WTC11 (cell line): ENCODE measurements around the gene LEFTY1. TPM values are rescaled to one million over a fixed set of nuclear protein-coding genes. Genes with fewer than 3 reads are reported as not detected.
"Not testable (repeated sequence)": the region's sequence is repeated elsewhere in the genome, so short reads cannot be mapped to it uniquely, and the experiment has no call there.

ENCODE experiments used
- ATAC-seq: fragments of 200-7000 bp; cut with Tn5 transposase; 2 replicates; pipeline ENCODE4 v1.10.0; 2021; ENCODE audit warnings: mild to moderate bottlenecking, moderate library complexity
- CTCF ChIA-PET: fragments of 300-600 bp; sonication (Branson Sonifier 250); formaldehyde crosslinking; loops from one replicate; lab custom pipeline; 2021; ENCODE audit warnings: antibody characterized with exemption; lab: Charles Lee
- POLR2A ChIA-PET: fragments of 350-600 bp; sonication (Branson Sonifier 250); formaldehyde crosslinking; loops from one replicate; lab custom pipeline; 2021; ENCODE audit warnings: antibody characterized with exemption; lab: Charles Lee
- DNase-seq: peaks from one replicate; pipeline ENCODE4 v3.0.0; 2021; ENCODE audit warnings: low spot score
- H3K27ac Mint-ChIP-seq: 2 replicates; pipeline ENCODE4 v1.8.0; 2021; ENCODE audit warnings: mixed read lengths
- H3K27me3 Mint-ChIP-seq: 2 replicates; pipeline ENCODE4 v1.8.0; 2021; ENCODE audit warnings: low read depth, mild to moderate bottlenecking, moderate library complexity, mixed read lengths
- H3K36me3 Mint-ChIP-seq: 2 replicates; pipeline ENCODE4 v1.8.0; 2021; ENCODE audit warnings: mixed read lengths
- H3K4me1 Mint-ChIP-seq: 2 replicates; pipeline ENCODE4 v1.8.0; 2022; ENCODE audit warnings: mixed read lengths
- H3K4me3 Mint-ChIP-seq: 2 replicates; pipeline ENCODE4 v1.8.0; 2021; ENCODE audit warnings: mild to moderate bottlenecking, moderate library complexity, mixed read lengths
- H3K9me3 Mint-ChIP-seq: 2 replicates; pipeline ENCODE4 v1.8.0; 2021; ENCODE audit warnings: mixed read lengths
- FOXJ3 ChIP-seq: sonication (generic); formaldehyde crosslinking; IDR thresholded peaks from 2 replicates; pipeline ENCODE4 v1.9.0; 2021; ENCODE audit warnings: missing genetic modification reagents, mild to moderate bottlenecking, borderline replicate concordance
- MXD4 ChIP-seq: fragments of 250-450 bp; sonication (Bioruptor Pico); IDR thresholded peaks from 2 replicates; pipeline ENCODE4 v1.8.0; 2021; ENCODE audit warnings: mild to moderate bottlenecking, moderate library complexity, borderline replicate concordance
- RORB ChIP-seq: fragments of 250-450 bp; sonication (Bioruptor Pico); IDR thresholded peaks from 2 replicates; pipeline ENCODE4 v1.9.0; 2021; ENCODE audit warnings: mild to moderate bottlenecking
- SMAD4 ChIP-seq: sonication (generic); formaldehyde crosslinking; IDR thresholded peaks from 2 replicates; pipeline ENCODE4 v1.8.0; 2022; ENCODE audit warnings: mild to moderate bottlenecking, missing genetic modification reagents
- total RNA-seq: library from RNA; stranded (reverse); gene quantifications from 3 replicates; pipeline ENCODE4 v1.2.3, GENCODE V29; 2021
- TF ChIP-seq, protein P1 (sequence below): sonication (generic); formaldehyde crosslinking; IDR thresholded peaks from 2 replicates; pipeline ENCODE4 v1.8.1; 2023; ENCODE audit warnings: mild to moderate bottlenecking, missing genetic modification reagents, borderline replicate concordance
- TF ChIP-seq, protein P2 (sequence below): sonication (generic); formaldehyde crosslinking; IDR thresholded peaks from 2 replicates; pipeline ENCODE4 v1.8.0; 2023; ENCODE audit warnings: mild to moderate bottlenecking, missing genetic modification reagents
- TF ChIP-seq, protein P3 (sequence below): sonication (generic); formaldehyde crosslinking; IDR thresholded peaks from 2 replicates; pipeline ENCODE4 v1.8.0; 2023; ENCODE audit warnings: missing genetic modification reagents, mild to moderate bottlenecking, borderline replicate concordance
- TF ChIP-seq, protein P4 (sequence below): sonication (generic); formaldehyde crosslinking; IDR thresholded peaks from 2 replicates; pipeline ENCODE4 v1.8.1; 2022; ENCODE audit warnings: missing genetic modification reagents, borderline replicate concordance

The LEFTY1 gene
- total RNA-seq, 1 experiment from 2014 or later: 52.9 TPM

DNA sequence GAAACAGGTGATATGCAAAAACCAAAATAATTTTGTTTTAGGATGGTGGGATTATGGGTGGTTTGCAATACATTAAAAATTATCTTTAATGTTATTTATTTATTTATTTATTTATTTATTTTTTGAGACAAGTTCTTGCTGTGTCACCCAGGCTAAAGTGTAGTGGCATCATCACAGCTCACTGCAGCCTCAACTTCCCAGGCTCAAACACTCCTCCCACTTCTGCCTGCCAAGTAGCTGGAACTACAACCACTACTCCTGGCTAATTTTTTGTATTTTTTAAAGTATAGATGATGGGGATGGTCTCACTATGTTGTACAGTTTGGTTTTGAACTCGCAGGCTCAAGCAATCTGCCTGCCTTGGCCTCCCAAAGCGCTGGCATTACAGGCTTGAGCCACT, 41.6 kb upstream of the LEFTY1 start (continued):
- TF ChIP-seq, protein P1, sequence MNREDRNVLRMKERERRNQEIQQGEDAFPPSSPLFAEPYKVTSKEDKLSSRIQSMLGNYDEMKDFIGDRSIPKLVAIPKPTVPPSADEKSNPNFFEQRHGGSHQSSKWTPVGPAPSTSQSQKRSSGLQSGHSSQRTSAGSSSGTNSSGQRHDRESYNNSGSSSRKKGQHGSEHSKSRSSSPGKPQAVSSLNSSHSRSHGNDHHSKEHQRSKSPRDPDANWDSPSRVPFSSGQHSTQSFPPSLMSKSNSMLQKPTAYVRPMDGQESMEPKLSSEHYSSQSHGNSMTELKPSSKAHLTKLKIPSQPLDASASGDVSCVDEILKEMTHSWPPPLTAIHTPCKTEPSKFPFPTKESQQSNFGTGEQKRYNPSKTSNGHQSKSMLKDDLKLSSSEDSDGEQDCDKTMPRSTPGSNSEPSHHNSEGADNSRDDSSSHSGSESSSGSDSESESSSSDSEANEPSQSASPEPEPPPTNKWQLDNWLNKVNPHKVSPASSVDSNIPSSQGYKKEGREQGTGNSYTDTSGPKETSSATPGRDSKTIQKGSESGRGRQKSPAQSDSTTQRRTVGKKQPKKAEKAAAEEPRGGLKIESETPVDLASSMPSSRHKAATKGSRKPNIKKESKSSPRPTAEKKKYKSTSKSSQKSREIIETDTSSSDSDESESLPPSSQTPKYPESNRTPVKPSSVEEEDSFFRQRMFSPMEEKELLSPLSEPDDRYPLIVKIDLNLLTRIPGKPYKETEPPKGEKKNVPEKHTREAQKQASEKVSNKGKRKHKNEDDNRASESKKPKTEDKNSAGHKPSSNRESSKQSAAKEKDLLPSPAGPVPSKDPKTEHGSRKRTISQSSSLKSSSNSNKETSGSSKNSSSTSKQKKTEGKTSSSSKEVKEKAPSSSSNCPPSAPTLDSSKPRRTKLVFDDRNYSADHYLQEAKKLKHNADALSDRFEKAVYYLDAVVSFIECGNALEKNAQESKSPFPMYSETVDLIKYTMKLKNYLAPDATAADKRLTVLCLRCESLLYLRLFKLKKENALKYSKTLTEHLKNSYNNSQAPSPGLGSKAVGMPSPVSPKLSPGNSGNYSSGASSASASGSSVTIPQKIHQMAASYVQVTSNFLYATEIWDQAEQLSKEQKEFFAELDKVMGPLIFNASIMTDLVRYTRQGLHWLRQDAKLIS (CRISPR knock-in tag): no peak
- TF ChIP-seq, protein P2, sequence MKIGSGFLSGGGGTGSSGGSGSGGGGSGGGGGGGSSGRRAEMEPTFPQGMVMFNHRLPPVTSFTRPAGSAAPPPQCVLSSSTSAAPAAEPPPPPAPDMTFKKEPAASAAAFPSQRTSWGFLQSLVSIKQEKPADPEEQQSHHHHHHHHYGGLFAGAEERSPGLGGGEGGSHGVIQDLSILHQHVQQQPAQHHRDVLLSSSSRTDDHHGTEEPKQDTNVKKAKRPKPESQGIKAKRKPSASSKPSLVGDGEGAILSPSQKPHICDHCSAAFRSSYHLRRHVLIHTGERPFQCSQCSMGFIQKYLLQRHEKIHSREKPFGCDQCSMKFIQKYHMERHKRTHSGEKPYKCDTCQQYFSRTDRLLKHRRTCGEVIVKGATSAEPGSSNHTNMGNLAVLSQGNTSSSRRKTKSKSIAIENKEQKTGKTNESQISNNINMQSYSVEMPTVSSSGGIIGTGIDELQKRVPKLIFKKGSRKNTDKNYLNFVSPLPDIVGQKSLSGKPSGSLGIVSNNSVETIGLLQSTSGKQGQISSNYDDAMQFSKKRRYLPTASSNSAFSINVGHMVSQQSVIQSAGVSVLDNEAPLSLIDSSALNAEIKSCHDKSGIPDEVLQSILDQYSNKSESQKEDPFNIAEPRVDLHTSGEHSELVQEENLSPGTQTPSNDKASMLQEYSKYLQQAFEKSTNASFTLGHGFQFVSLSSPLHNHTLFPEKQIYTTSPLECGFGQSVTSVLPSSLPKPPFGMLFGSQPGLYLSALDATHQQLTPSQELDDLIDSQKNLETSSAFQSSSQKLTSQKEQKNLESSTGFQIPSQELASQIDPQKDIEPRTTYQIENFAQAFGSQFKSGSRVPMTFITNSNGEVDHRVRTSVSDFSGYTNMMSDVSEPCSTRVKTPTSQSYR (CRISPR knock-in tag): no peak
- TF ChIP-seq MXD4 (CRISPR knock-in tag): no peak
- no peak for TF ChIP-seq SMAD4 (CRISPR knock-in tag)
- TF ChIP-seq, protein P3, sequence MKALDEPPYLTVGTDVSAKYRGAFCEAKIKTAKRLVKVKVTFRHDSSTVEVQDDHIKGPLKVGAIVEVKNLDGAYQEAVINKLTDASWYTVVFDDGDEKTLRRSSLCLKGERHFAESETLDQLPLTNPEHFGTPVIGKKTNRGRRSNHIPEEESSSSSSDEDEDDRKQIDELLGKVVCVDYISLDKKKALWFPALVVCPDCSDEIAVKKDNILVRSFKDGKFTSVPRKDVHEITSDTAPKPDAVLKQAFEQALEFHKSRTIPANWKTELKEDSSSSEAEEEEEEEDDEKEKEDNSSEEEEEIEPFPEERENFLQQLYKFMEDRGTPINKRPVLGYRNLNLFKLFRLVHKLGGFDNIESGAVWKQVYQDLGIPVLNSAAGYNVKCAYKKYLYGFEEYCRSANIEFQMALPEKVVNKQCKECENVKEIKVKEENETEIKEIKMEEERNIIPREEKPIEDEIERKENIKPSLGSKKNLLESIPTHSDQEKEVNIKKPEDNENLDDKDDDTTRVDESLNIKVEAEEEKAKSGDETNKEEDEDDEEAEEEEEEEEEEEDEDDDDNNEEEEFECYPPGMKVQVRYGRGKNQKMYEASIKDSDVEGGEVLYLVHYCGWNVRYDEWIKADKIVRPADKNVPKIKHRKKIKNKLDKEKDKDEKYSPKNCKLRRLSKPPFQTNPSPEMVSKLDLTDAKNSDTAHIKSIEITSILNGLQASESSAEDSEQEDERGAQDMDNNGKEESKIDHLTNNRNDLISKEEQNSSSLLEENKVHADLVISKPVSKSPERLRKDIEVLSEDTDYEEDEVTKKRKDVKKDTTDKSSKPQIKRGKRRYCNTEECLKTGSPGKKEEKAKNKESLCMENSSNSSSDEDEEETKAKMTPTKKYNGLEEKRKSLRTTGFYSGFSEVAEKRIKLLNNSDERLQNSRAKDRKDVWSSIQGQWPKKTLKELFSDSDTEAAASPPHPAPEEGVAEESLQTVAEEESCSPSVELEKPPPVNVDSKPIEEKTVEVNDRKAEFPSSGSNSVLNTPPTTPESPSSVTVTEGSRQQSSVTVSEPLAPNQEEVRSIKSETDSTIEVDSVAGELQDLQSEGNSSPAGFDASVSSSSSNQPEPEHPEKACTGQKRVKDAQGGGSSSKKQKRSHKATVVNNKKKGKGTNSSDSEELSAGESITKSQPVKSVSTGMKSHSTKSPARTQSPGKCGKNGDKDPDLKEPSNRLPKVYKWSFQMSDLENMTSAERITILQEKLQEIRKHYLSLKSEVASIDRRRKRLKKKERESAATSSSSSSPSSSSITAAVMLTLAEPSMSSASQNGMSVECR (CRISPR knock-in tag): no peak
- TF ChIP-seq, protein P4, sequence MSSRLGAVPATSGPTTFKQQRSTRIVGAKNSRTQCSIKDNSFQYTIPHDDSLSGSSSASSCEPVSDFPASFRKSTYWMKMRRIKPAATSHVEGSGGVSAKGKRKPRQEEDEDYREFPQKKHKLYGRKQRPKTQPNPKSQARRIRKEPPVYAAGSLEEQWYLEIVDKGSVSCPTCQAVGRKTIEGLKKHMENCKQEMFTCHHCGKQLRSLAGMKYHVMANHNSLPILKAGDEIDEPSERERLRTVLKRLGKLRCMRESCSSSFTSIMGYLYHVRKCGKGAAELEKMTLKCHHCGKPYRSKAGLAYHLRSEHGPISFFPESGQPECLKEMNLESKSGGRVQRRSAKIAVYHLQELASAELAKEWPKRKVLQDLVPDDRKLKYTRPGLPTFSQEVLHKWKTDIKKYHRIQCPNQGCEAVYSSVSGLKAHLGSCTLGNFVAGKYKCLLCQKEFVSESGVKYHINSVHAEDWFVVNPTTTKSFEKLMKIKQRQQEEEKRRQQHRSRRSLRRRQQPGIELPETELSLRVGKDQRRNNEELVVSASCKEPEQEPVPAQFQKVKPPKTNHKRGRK (CRISPR knock-in tag): no peak
- no peak for TF ChIP-seq RORB (CRISPR knock-in tag)
- no peak for TF ChIP-seq FOXJ3 (CRISPR knock-in tag)

DNA sequence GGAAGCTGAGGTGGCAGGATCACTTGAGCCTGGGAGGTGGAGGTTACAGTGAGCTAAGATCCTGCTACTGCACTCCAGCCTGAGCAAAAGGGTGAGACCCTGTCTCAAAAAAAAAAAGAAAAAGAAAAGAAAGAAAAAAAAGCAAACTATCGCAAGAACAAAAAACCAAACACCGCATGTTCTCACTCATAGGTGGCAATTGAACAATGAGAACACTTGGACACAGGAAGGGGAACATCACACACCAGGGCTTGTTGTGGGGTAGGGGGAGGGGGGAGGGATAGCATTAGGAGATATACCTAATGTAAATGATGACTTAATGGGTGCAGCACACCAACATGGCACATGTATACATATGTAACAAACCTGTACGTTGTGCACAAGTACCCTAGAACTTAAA, 40.5 kb upstream of the LEFTY1 start:
- POLR2A ChIA-PET: interaction anchor here (0.7 kb wide), 1 partner anchor 40 kb away, joined by 3 read pairs; no protein-coding TSS in a partner anchor
- CTCF ChIA-PET, DNase-seq, H3K27me3 Mint-ChIP-seq, ATAC-seq, H3K4me3 Mint-ChIP-seq, H3K36me3 Mint-ChIP-seq, H3K9me3 Mint-ChIP-seq: not testable (repeated sequence)
- H3K27ac Mint-ChIP-seq: peak overlapping the region; percentile 53; the same call in 1 of the 2 replicates
- peaks cover 12% of the 10 kb centered on the region for H3K4me1 Mint-ChIP-seq
